T-helper 2 cell treated with Interferon-gamma antibody and Interleukin-4, amounts not matched to agents 100 ng/mL and 5 ng/mL, for 36 hours (primary cell): ENCODE data around the gene SLC1A2. TPM values are rescaled to one million over a fixed set of nuclear protein-coding genes. Genes with fewer than 3 reads are reported as not detected.
"Not testable (repeated sequence)": the region's sequence is repeated elsewhere in the genome, so short reads cannot be mapped to it uniquely, and the experiment has no call there.

ENCODE experiments used
- intact Hi-C: fragments of 100-400 bp; cut with micrococcal nuclease; formaldehyde crosslinking; loops from one replicate; pipeline ENCODE4 v1.15.1; 2023
- total RNA-seq: library from RNA; stranded (reverse); gene quantifications from 2 replicates; pipeline ENCODE4 v1.2.3, GENCODE V29; 2022

Gene SLC1A2
- total RNA-seq, 1 donor from 2014 or later, result not detected

GRCh38 chr11:35231076-35231860, 188.1 kb downstream of the SLC1A2 start:
- intact Hi-C loops, result no loop called here

- intact Hi-C loops, result no loop called here
Observed at GRCh38 chr11:35230388-35230787, 189.0 kb downstream of the SLC1A2 start.

- intact Hi-C loops, result no loop called here
Observed at GRCh38 chr11:35228328-35228725, 191.0 kb downstream of the SLC1A2 start.

- intact Hi-C loops, result no loop called here
Observed at GRCh38 chr11:35227576-35228327, 191.6 kb downstream of the SLC1A2 start.

- intact Hi-C loops, result not testable (repeated sequence)
Observed at GRCh38 chr11:35226756-35227155, 192.6 kb downstream of the SLC1A2 start.

GRCh38 chr11:35225946-35226520, 193.3 kb downstream of the SLC1A2 start:
- intact Hi-C loops, result no loop called here

- intact Hi-C loops, result no loop called here
Observed at GRCh38 chr11:35223991-35224390, 195.4 kb downstream of the SLC1A2 start.

GRCh38 chr11:35223371-35223796, 196.0 kb downstream of the SLC1A2 start:
- intact Hi-C loops, result no loop called here

- intact Hi-C loops, result loop anchor here (5.0 kb wide), 1 partner anchor 47 kb away; no protein-coding TSS in a partner anchor
Observed at GRCh38 chr11:35218956-35219355, 200.4 kb downstream of the SLC1A2 start.

- intact Hi-C loops, result loop anchor here (2.0 to 5.0 kb wide), 2 partner anchors 45 to 70 kb away; no protein-coding TSS in a partner anchor
Observed at GRCh38 chr11:35216962-35217678, 202.2 kb downstream of the SLC1A2 start.

- intact Hi-C loops, result loop anchor here (2.0 to 5.0 kb wide), 2 partner anchors 44 to 69 kb away; no protein-coding TSS in a partner anchor
Observed at GRCh38 chr11:35215945-35216344, 203.4 kb downstream of the SLC1A2 start.

GRCh38 chr11:35214792-35215193, 204.6 kb downstream of the SLC1A2 start:
- intact Hi-C loops, result loop anchor here (5.0 kb wide), 1 partner anchor 42 kb away; no protein-coding TSS in a partner anchor

- intact Hi-C loops, result no loop called here
Observed at GRCh38 chr11:35214226-35214770, 205.1 kb downstream of the SLC1A2 start.

GRCh38 chr11:35211952-35212351, 207.4 kb downstream of the SLC1A2 start:
- intact Hi-C loops, result no loop called here

- intact Hi-C loops, result no loop called here
Observed at GRCh38 chr11:35210876-35211546, 208.3 kb downstream of the SLC1A2 start.

- intact Hi-C loops, result no loop called here
Observed at GRCh38 chr11:35208795-35209194, 210.6 kb downstream of the SLC1A2 start.

GRCh38 chr11:35207471-35208403, 211.6 kb downstream of the SLC1A2 start:
- intact Hi-C loops, result no loop called here

GRCh38 chr11:35206616-35207015, 212.7 kb downstream of the SLC1A2 start:
- intact Hi-C loops, result no loop called here

GRCh38 chr11:35204614-35205013, 214.7 kb downstream of the SLC1A2 start:
- intact Hi-C loops, result no loop called here
